Stimulated activated CD8-positive, alpha-beta memory T cell treated with anti-CD3 and anti-CD28 coated beads, Interleukin-7, amount 100 ng/mL, for 4 hours (primary cell): Measurements from ENCODE around the gene TSNAXIP1.

Experiments used
- DNase-seq, 2 donors: peaks; one replicate each; pipeline ENCODE4 v3.0.0-alpha.2; 2020; ENCODE audit warnings: low read depth in 2 of 2

The TSNAXIP1 gene

GRCh38 chr16:67782567-67783352 lies 23.9 kb upstream of the TSNAXIP1 start:
- no peak for DNase-seq

DNA sequence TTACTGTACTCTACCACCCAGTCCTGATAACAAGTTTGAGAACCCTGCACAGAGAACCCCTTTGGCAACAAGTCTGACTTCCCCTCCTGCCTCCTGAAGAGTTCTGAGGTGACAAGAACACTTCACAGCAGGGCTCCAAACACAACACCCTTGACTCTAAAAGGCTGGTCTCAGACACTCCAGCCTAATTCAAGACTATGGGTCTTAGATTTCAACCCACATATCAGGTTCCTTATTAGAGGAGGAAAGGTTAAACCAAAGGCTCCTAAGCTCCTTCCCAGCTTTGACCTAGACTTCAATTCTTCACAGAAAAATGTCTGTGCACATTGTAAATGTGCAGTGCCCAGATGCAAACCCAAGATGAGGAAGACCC lies 23.4 kb upstream of the TSNAXIP1 start:
- DNase-seq: no peak

DNA sequence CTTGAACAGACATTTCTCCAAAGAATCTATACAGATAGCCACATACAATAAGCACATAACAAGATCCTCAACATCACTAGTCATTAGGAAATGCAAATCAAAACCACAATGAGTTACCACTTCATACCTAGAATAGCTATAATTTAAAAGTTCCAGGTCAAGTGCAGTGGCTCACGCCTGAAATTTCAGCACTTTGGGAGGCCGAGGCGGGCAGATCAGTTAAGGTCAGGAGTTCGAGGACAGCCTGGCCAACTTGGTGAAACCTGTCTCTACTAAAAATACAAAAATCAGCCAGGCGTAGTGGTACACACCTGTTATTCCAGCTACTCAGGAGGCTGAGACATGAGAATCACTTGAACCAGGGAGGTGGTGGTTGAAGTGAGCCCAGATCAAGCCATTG lies 20.2 kb upstream of the TSNAXIP1 start:
- DNase-seq: no peak

DNA sequence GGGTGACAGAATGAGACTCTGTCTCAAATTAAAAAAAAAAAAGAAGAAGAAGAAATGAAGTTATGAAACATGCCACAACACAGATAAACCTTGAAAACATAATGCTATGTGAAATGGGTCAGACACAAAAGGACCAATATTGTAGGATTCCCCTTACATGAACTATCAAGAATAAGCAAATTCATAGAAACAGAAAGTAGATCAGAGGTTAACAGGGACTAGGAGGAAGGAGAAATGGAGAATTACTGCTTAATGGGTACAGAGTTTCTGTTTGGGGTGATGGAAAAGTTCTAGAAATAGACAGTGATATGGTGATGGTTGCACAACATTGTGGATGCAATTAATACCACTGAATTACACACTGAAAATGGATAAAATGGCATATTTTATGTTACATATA lies 16.6 kb upstream of the TSNAXIP1 start:
- DNase-seq: no peak

GRCh38 chr16:67796099-67796718 lies 10.5 kb upstream of the TSNAXIP1 start:
- DNase-seq: no peak

GRCh38 chr16:67800338-67800926 lies 6.3 kb upstream of the TSNAXIP1 start:
- DNase-seq: no peak

DNA sequence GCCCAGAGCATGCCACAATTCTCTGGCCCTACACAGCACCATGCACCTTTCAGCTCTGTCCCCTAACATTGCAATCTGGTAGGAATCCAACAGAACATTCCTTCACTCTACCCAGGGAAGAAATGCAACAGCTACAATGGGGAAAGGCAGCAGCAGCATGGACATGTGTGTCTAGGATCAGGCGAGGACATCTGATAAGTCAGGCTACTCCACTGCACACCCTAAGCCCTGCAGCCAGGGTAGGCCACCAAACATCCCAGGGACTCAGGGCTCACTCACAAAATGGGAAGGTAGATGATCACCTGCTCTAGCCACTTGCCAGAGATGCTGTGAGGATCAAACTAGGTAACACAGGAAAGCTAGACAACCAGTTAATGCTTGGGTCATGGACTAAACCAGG lies 5.4 kb upstream of the TSNAXIP1 start:
- no peak for DNase-seq

DNA sequence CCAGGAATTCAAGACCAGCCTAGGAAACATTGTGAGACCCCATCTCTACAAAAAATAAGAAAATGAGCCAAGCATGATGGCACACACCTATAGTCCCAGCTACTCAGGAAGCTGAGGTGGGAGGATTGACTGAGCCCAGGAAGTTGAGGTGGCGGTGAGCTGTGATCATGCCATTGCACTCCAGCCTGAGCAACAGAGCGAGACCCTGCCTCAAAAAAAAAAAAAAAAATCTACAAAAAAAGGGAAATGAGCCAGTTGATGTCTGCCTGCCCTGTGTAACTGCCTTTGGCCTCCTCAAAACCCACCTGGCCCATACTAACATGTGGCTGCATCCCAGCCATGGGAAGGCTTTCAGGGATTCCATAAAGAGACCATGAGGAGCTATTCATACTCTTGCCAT lies 4.8 kb upstream of the TSNAXIP1 start:
- no peak for DNase-seq

- no peak for DNase-seq
These were observed 2.8 kb upstream of the TSNAXIP1 start for GRCh38 chr16:67803894-67804293.

GRCh38 chr16:67804853-67805542 lies 1.7 kb upstream of the TSNAXIP1 start:
- no peak for DNase-seq

GRCh38 chr16:67805718-67806427 lies 816 bp upstream of the TSNAXIP1 start:
- no peak for DNase-seq

- DNase-seq: no peak
These were observed 526 bp downstream of the TSNAXIP1 start for GRCh38 chr16:67807148-67807682.

DNA sequence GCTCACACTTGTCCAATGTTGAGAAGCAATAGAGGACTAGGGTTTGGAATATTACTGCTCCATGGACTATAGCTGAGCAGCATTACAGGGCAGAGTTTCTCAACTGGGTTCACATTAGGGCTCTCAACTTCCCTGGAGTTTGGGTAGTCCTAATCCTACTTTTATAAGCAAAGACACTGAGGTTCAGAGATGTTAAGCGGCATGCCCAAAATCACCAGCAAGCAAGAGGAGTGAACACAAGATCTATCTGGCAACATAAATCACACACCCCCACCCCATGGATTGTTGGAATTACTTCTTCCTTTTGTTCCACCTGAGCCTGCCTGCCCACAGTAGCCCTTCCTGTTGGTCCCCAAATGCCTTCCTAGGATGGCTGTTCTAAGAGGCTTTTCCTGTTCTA lies 5.2 kb downstream of the TSNAXIP1 start:
- no peak for DNase-seq

GRCh38 chr16:67814567-67814966 lies 7.9 kb downstream of the TSNAXIP1 start:
- DNase-seq: no peak

GRCh38 chr16:67820608-67821259 lies 14.0 kb downstream of the TSNAXIP1 start:
- DNase-seq: no peak

GRCh38 chr16:67822511-67822910 lies 15.8 kb downstream of the TSNAXIP1 start:
- no peak for DNase-seq

DNA sequence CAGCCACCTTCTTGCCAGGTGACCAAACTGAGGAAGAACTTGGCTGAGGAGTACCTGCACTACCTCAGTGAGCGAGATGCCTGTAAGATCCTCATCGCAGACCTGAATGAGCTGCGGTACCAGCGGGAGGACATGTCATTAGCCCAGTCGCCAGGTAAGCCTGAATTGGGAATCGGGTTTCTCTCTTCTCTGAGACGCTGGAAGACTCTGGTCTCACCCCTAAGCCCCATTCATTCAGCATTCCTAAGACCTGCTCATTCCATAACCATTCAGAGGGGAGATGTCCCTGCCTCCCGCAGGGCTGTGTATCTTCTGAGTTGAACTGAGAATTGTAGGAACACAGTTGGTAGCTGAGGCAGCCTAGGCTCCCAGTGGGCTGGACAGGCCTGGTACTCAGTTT lies 18.4 kb downstream of the TSNAXIP1 start:
- no peak for DNase-seq

- no peak for DNase-seq
These were observed 19.2 kb downstream of the TSNAXIP1 start for GRCh38 chr16:67825906-67826305.

DNA sequence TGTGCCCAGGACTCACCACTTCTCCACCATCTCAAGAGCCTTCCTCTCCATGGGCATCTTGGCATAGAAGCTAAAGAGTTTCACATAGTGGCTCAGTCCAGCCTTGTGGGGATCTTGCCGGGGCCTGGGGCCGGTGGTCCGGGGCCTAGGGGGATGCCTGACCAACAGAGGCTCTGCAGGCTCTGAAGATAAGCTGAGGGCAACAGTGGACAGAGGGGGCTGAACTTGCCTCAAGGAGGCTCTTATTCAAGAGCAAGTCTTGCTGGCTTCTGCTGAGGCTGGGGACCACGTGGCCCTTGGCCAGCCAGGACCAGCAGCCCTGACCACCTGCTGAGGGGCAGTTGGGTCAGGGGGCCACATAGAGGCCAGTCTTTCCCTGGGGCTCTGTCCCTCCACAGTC lies 22.0 kb downstream of the TSNAXIP1 start:
- no peak for DNase-seq

DNA sequence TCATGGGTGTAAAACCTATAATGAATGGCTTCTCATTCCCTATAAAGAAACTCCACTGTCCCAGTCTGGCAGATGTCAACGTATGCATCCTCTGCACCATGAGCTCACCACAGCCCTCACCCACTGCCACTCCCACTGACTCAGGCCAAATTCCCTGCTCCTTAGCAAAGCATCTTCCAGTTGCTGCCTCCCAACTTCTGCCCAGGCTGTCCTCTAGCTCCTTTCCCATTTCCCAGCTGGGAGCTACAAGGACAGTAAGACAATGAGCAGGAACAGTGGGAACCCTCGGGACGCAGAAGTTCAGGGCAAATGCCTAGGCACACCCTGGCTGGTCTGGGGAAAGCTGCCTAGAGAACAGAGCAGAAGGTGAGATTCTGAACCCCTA lies 26.3 kb downstream of the TSNAXIP1 start:
- DNase-seq: no peak
